HG02970 (cell line): Measurements from ENCODE around the gene SLC4A4.

Source experiments
- ATAC-seq: cut with Tn5 transposase; IDR thresholded peaks from one replicate; pipeline ENCODE4 v1.9.1; 2021; ENCODE audit warnings: mild to moderate bottlenecking, moderate library complexity, moderate number of reproducible peaks; ENCODE audit not compliant: unreplicated experiment, low FRiP score

SLC4A4 gene

GRCh38 chr4:71526637-71527406, 188.0 kb downstream of the SLC4A4 start:
- no peak for ATAC-seq

- no peak for ATAC-seq
Measured at GRCh38 chr4:71532407-71532806, 193.6 kb downstream of the SLC4A4 start.

- no peak for ATAC-seq
Measured at GRCh38 chr4:71533121-71533520, 194.3 kb downstream of the SLC4A4 start.

- no peak for ATAC-seq
Measured at GRCh38 chr4:71537551-71538065, 198.8 kb downstream of the SLC4A4 start.

- ATAC-seq: no peak
Measured at GRCh38 chr4:71538528-71538927, 199.7 kb downstream of the SLC4A4 start.

GRCh38 chr4:71540749-71541269, 202.0 kb downstream of the SLC4A4 start:
- ATAC-seq: no peak

GRCh38 chr4:71541541-71541940, 202.7 kb downstream of the SLC4A4 start:
- no peak for ATAC-seq

- ATAC-seq: no peak
Measured at GRCh38 chr4:71545168-71545567, 206.3 kb downstream of the SLC4A4 start.

GRCh38 chr4:71549516-71550160, 210.8 kb downstream of the SLC4A4 start:
- ATAC-seq: no peak

GRCh38 chr4:71550220-71551165, 211.7 kb downstream of the SLC4A4 start:
- ATAC-seq: no peak

GRCh38 chr4:71553605-71554004, 214.8 kb downstream of the SLC4A4 start:
- no peak for ATAC-seq

- ATAC-seq: no peak
Measured at GRCh38 chr4:71554025-71554424, 215.2 kb downstream of the SLC4A4 start.

- peak; percentile 56 for ATAC-seq
Measured at GRCh38 chr4:71558248-71558647, 219.4 kb downstream of the SLC4A4 start.

- no peak for ATAC-seq
Measured at GRCh38 chr4:71559957-71560571, 221.2 kb downstream of the SLC4A4 start.

- ATAC-seq: no peak
Measured at GRCh38 chr4:71564775-71565174, 226.0 kb downstream of the SLC4A4 start.

GRCh38 chr4:71566856-71567255, 228.0 kb downstream of the SLC4A4 start:
- no peak for ATAC-seq

- ATAC-seq: no peak
Measured at GRCh38 chr4:71568131-71568530, 229.3 kb downstream of the SLC4A4 start.

- ATAC-seq: no peak
Measured at GRCh38 chr4:71570492-71570891, 231.7 kb downstream of the SLC4A4 start.

- no peak for ATAC-seq
Measured at GRCh38 chr4:71571346-71571745, 232.5 kb downstream of the SLC4A4 start.

GRCh38 chr4:71583971-71584370, 245.2 kb downstream of the SLC4A4 start:
- no peak for ATAC-seq
